AG04449 (cell line): ENCODE results near the gene SMYD3.

Source experiments
- CTCF ChIA-PET: fragments of 350-600 bp; formaldehyde crosslinking; extraction: SDS; loops from one replicate; lab custom pipeline; 2021; ENCODE audit warnings: antibody characterized with exemption; lab: Yijun Ruan, JAX
- POLR2A ChIA-PET: fragments of 400-600, 350-600 bp; formaldehyde crosslinking; extraction: SDS; loops from one replicate; lab custom pipeline; 2020; ENCODE audit warnings: antibody characterized with exemption, inconsistent platforms; lab: Yijun Ruan, JAX
- DNase-seq: peaks from one replicate; pipeline ENCODE4 v3.0.0-alpha.2; 2010; ENCODE audit warnings: low read depth, low spot score
- H3K4me3 ChIP-seq: 2 replicates; pipeline ENCODE4 v1.5.1; 2011; ENCODE audit warnings: low read depth, mild to moderate bottlenecking, control low read depth, low read length
- TF ChIP-seq, protein P1 (sequence below): IDR thresholded peaks from one replicate; pipeline ENCODE4 v1.5.1; 2011; ENCODE audit warnings: mild to moderate bottlenecking, moderate library complexity, low read length, control low read depth, inconsistent platforms; ENCODE audit not compliant: insufficient read depth; ENCODE audit errors: missing control alignments

Gene SMYD3

DNA sequence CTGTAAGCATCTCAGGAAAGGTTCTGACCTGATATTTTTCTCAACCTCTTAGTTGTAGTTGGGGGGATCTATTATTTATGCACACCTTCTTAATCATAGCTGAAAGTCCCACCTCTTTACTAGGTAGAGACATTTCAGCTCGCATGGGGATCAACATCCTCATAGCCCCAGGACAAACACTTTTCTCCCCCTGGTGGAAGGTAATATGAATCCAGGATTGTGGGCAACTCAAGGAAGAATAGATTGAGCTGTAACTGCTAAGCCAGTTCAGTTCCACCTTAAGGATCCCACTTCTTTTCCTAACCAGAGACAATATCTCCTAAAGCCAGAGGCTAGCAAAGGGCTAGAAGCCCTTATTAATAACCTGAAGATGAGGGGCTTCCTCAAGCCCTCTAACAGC lies 25.4 kb upstream of the SMYD3 start:
- ChIA-PET CTCF (interaction anchor here (1.2 to 1.8 kb wide), 2 partner anchors 25 to 1380 kb away, joined by 3 read pairs; no protein-coding TSS in a partner anchor), POLR2A (no interaction called here)
- TF ChIP-seq, protein P1, sequence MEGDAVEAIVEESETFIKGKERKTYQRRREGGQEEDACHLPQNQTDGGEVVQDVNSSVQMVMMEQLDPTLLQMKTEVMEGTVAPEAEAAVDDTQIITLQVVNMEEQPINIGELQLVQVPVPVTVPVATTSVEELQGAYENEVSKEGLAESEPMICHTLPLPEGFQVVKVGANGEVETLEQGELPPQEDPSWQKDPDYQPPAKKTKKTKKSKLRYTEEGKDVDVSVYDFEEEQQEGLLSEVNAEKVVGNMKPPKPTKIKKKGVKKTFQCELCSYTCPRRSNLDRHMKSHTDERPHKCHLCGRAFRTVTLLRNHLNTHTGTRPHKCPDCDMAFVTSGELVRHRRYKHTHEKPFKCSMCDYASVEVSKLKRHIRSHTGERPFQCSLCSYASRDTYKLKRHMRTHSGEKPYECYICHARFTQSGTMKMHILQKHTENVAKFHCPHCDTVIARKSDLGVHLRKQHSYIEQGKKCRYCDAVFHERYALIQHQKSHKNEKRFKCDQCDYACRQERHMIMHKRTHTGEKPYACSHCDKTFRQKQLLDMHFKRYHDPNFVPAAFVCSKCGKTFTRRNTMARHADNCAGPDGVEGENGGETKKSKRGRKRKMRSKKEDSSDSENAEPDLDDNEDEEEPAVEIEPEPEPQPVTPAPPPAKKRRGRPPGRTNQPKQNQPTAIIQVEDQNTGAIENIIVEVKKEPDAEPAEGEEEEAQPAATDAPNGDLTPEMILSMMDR, result no peak
- no peak for DNase-seq
- no peak overlapping the region for H3K4me3 ChIP-seq

DNA sequence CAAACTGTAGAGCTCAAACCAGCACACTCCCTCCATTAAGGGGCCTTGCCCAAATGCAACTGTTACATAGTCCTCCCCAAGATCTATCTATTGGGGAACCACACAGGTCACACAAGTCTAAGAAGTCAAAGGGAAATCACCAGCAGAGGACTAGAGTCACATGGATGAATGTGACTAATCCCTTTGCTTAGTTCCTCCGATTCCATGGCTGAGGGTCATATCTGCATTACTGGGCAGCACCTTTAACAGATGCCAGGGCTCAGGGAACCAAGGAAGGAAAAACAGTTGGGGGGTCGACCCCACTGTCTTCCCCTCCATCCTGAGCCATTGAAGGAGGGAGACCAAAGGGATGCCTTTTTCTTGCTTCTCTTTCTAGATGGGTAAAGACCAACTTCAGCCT lies 23.4 kb upstream of the SMYD3 start:
- TF ChIP-seq, protein P1, result no peak
- CTCF ChIA-PET, result interaction anchor here (1.4 to 1.7 kb wide), 2 partner anchors 11 to 23 kb away, joined by 5 to 6 read pairs; partner anchors contain the start of gene SMYD3
- no peak overlapping the region for H3K4me3 ChIP-seq
- DNase-seq, result no peak
- POLR2A ChIA-PET, result no interaction called here

DNA sequence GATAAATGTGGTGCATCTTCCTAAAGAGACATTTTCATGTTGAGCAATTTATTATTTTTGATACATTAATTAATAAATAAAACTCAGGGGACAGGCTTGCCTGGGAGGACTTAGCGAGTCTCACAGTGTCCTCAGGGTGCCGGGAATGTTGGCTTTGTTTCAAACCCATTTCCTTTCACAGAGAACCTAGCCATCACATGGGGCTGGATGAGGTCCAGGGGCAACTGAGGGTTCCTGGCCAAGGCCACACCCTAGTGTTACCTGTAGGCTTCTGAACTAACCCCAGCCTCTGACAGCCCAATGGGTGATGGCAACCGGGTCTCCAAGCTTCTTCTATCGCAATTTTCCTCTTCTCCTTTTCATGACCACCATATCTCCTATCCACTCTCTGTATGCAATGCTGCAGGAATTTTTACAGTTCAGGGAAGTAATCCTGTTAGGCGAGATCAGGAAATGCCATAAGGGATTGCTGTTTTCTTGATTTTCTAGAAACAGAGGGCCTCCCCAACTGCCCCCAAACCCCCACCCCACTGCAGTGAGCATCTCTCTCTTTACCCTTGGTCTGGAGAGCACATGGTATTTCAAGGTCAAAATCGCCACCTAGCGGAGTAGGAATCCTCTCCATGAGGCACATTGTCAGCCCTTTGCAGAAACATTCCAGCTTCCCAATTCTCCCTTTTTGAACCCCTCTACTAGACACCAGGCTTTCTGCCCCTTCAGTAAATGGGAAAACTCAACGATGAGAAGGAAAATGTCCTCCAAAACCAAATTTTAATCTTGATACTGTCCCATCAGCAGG lies 22.1 kb upstream of the SMYD3 start:
- CTCF ChIA-PET, result interaction anchor here (1.3 kb wide), 1 partner anchor 160 kb away, joined by 6 read pairs; no protein-coding TSS in a partner anchor

DNA sequence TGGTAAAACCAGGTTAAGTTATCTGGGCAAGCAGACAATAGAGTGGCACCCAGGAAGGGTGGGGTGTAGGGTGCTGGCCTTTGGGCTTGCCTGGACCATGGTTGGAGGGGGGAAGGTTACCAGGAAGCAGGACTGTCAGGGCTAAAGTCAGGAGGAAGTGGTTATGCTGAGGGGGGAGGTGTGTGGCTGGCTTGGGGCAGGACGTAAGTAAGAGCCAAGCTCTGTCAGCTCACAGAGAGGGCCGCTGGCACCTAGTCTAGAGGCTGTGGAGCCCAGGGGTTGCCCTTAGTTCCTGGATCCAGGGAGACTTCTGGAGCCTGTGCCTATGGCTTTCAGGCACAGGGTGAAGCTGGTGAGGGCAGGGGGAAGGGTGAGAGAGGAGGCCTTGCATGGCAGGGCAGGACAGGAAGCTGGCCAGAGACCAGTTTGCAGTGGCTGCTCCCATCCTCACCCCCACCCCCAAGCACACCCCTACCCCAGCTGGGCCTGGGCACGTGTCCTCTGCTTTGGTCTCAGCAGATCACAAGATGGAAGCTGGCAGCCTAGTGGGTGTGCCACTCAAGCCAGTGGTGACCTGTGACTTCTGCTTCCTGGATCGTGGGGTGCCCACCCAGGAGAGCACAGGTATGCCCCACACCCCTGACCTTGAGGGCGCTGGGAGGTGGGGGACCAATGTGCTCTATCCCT lies 20.5 kb upstream of the SMYD3 start:
- TF ChIP-seq, protein P1, result no peak
- CTCF ChIA-PET, result no interaction called here
- POLR2A ChIA-PET, result no interaction called here
- no peak for DNase-seq
- H3K4me3 ChIP-seq, result no peak overlapping the region

More for the DNA sequence above, 22.1 kb upstream of the SMYD3 start:
- no peak overlapping the region for H3K4me3 ChIP-seq
- POLR2A ChIA-PET, result no interaction called here
- TF ChIP-seq, protein P1, result no peak
- DNase-seq, result no peak

DNA sequence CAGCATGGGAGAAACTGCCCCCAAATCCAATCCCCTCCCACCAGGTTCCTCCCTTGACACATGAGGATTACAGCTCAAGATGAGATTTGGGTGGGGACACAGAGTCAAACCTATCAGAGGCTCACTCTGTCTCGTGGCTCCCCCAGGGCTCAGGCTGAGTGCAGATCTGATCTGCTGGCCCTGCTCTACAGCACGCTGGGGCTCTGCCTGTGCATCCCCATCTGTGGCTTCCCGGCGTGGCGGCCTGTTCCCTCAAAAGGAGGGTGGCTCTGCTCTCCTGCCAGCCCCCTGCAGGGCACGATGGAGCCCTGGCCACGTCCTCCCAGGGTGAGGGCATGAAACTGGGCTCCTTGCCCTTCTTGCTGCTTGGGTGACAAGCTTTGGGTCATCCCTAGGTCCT lies 19.8 kb upstream of the SMYD3 start:
- H3K4me3 ChIP-seq, result no peak overlapping the region
- CTCF ChIA-PET, result no interaction called here
- no peak for DNase-seq
- TF ChIP-seq, protein P1, result no peak
- POLR2A ChIA-PET, result no interaction called here

DNA sequence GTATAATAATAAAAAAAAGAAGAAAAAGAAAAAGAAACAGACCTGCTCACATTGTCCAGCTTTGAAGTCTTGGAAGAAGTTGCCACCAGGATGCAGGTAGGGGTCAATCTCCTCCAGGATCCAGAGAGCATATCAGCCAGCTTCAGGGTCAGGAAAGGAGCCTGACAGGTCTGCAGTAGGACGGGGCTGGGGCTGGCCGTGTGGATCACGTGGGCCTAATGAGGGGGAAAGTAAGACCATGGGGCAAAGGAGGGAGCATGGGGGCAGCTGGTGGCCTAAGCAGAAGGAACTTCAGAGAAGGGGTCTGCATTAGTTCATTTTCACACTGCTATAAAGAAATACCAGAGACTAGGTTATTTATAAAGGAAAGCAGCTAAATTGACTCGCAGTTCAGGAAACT lies 19.3 kb upstream of the SMYD3 start:
- no peak overlapping the region for H3K4me3 ChIP-seq
- no peak for DNase-seq
- POLR2A ChIA-PET, result no interaction called here
- CTCF ChIA-PET, result no interaction called here
- TF ChIP-seq, protein P1, result no peak
